K562 (cell line): ENCODE data around the gene KIAA1614. TPM values are rescaled to one million over a fixed set of nuclear protein-coding genes. Genes with fewer than 3 reads are reported as not detected.

Experiments
- ATAC-seq: fragments of 200-7000 bp; cut with Tn5 transposase; 3 replicates; pipeline ENCODE4 v1.9.1; 2020; ENCODE audit warnings: moderate library complexity
- BruUV-seq: library from RNA; stranded (reverse); fragments of 400-500 nt; replicated peaks from 2 replicates; lab custom pipeline; 2021; lab: Mats Ljungman, UMichigan
- CTCF ChIA-PET: fragments of 300-600 bp; formaldehyde crosslinking; extraction: SDS; loops from one replicate; lab custom pipeline; 2021; ENCODE audit warnings: low intra/inter-chr PET ratio; lab: Yijun Ruan, JAX
- POLR2A ChIA-PET: fragments of 300-600, 350-650 bp; sonication (Branson Sonifier 250); formaldehyde crosslinking; extraction: SDS; loops from one replicate; lab custom pipeline; 2021; ENCODE audit warnings: antibody characterized with exemption, inconsistent platforms; lab: Yijun Ruan, JAX
- DNase-seq, 4 experiments: peaks; one replicate each; pipeline versions ENCODE4 v3.0.0 to v3.0.0-alpha.2; 2011 to 2018; ENCODE audit warnings: low spot score in 3 of 4, mixed read lengths in 3 of 4; ENCODE audit errors: extremely low read depth in 1 of 4
- FAIRE-seq: peaks from 2 replicates; lab custom pipeline; 2011; peaks lifted over from hg19 to GRCh38; lab: Jason Lieb, UNC
- H2AFZ ChIP-seq: 2 replicates; pipeline ENCODE4 v1.6.0; 2011; ENCODE audit warnings: low read depth, low read length, control low read depth, inconsistent platforms
- H3K27ac ChIP-seq: fragments of 200-600 bp; 3 replicates; pipeline ENCODE4 v1.8.0; 2011; ENCODE audit warnings: low read depth, mild to moderate bottlenecking, control low read depth, inconsistent platforms, low read length, moderate library complexity, mixed read lengths; ENCODE audit errors: extremely low read depth
- H3K27me3 ChIP-seq, 2 experiments: fragments of 300-600 bp in 1 of 2; 2 replicates in 1 of 2; 3 replicates in 1 of 2; pipeline versions ENCODE4 v1.6.0 to v1.8.0; 2011; ENCODE audit warnings: inconsistent platforms in 2 of 2, low read length in 2 of 2, mild to moderate bottlenecking in 1 of 2, mixed read lengths in 1 of 2, moderate library complexity in 1 of 2; ENCODE audit not compliant: control insufficient read depth in 2 of 2, insufficient read depth in 2 of 2
- H3K36me3 ChIP-seq: fragments of 300-600 bp; 3 replicates; pipeline ENCODE4 v1.8.0; 2011; ENCODE audit warnings: mild to moderate bottlenecking, low read length, inconsistent platforms; ENCODE audit not compliant: control insufficient read depth, insufficient read depth
- H3K4me1 ChIP-seq, 2 experiments: fragments of 200-600 bp in 1 of 2; replicated peaks in 1 of 2; 2 replicates in 1 of 2; 3 replicates in 1 of 2; pipeline versions ENCODE4 v1.5.1 to v1.8.0; 2011; ENCODE audit warnings: inconsistent platforms in 2 of 2, low read length in 2 of 2, mild to moderate bottlenecking in 1 of 2, mixed read lengths in 1 of 2, moderate library complexity in 1 of 2; ENCODE audit not compliant: control insufficient read depth in 2 of 2, insufficient read depth in 2 of 2
- H3K4me2 ChIP-seq: 2 replicates; pipeline ENCODE4 v1.6.1; 2011; ENCODE audit warnings: low read length, control low read depth, inconsistent platforms, mixed read lengths; ENCODE audit not compliant: insufficient read depth
- H3K4me3 ChIP-seq: fragments of 200-600 bp; sonication (generic), shearing (Covaris generic); 2 replicates; pipeline ENCODE4 v1.5.1; 2016; ENCODE audit warnings: control low read depth, inconsistent platforms
- H3K79me2 ChIP-seq: fragments of 200-600 bp; 3 replicates; pipeline ENCODE4 v1.8.0; 2011; ENCODE audit warnings: low read length, inconsistent platforms; ENCODE audit not compliant: control insufficient read depth, insufficient read depth
- H3K9ac ChIP-seq, 2 experiments: 2 replicates each; pipeline versions ENCODE4 v1.6.0 to v1.6.1; 2011; ENCODE audit warnings: low read depth in 2 of 2, low read length in 2 of 2, control low read depth in 1 of 2, inconsistent platforms in 1 of 2, mild to moderate bottlenecking in 1 of 2, mixed read lengths in 1 of 2; ENCODE audit not compliant: insufficient read depth in 1 of 2
- H3K9me1 ChIP-seq: one replicate; pipeline ENCODE4 v1.6.0; 2011; ENCODE audit warnings: inconsistent platforms, mild to moderate bottlenecking, low read length, moderate library complexity; ENCODE audit not compliant: control insufficient read depth, insufficient read depth
- H3K9me3 ChIP-seq: replicated peaks from 2 replicates; pipeline ENCODE4 v1.5.1; 2011; ENCODE audit warnings: low read depth, low read length, inconsistent platforms; ENCODE audit not compliant: control insufficient read depth, insufficient read depth
- H4K20me1 ChIP-seq: replicated peaks from 2 replicates; pipeline ENCODE4 v1.6.1; 2011; ENCODE audit warnings: low read length, inconsistent platforms, mixed read lengths; ENCODE audit not compliant: control insufficient read depth, insufficient read depth
- MEF2D ChIP-seq: conservative IDR thresholded peaks from 2 replicates; pipeline ENCODE4 v1.6.1; 2016; ENCODE audit warnings: low read depth, missing genetic modification characterization, missing compliant biosample characterization
- NELFE ChIP-seq: IDR thresholded peaks from 2 replicates; pipeline ENCODE4 v1.6.1; 2011; ENCODE audit warnings: mild to moderate bottlenecking; ENCODE audit not compliant: insufficient read depth, insufficient read length
- PCBP2 ChIP-seq: fragments of 200-400 bp; formaldehyde crosslinking; IDR thresholded peaks from 2 replicates; pipeline ENCODE4 v1.6.1; 2018; ENCODE audit warnings: low read length, low read depth, mild to moderate bottlenecking, moderate library complexity; ENCODE audit not compliant: poor library complexity, severe bottlenecking
- PRPF4 ChIP-seq: fragments of 200-400 bp; formaldehyde crosslinking; IDR thresholded peaks from one replicate; pipeline ENCODE4 v1.6.1; 2017; ENCODE audit warnings: low read length, low read depth, mild to moderate bottlenecking; ENCODE audit not compliant: insufficient read depth, poor library complexity, severe bottlenecking
- RNF2 ChIP-seq: sonication (generic); IDR thresholded peaks from 2 replicates; pipeline ENCODE4 v1.6.1; 2016
- ZNF274 ChIP-seq: IDR thresholded peaks from 2 replicates; pipeline ENCODE4 v1.6.1; 2011; ENCODE audit warnings: low read depth, mild to moderate bottlenecking, low read length, moderate library complexity, borderline replicate concordance
- ZNF311 ChIP-seq: fragments of 250-450 bp; sonication (Bioruptor Pico); IDR thresholded peaks from 2 replicates; pipeline ENCODE4 v1.4.0; 2020; ENCODE audit warnings: mild to moderate bottlenecking, moderate library complexity
- WGBS: fragments of 100-300 bp; shearing (Covaris generic); methylation state at CpG from one replicate; pipeline ENCODE4 v1.1.6; 2016; ENCODE audit warnings: low coverage, mixed read lengths; ENCODE audit not compliant: insufficient coverage; ENCODE audit errors: missing lambda C conversion rate; 5-methylcytosine and 5-hydroxymethylcytosine counted together
- in situ Hi-C: fragments of 300-500 bp; cut with MboI; formaldehyde crosslinking; loops from 4 replicates; pipeline ENCODE4 v1.15.0; 2018; ENCODE audit warnings: inconsistent platforms, mixed read lengths
- intact Hi-C: fragments of 100-400 bp; cut with micrococcal nuclease; formaldehyde crosslinking; loops from 2 replicates; pipeline ENCODE4 v1.14.2; 2022
- polyA plus RNA-seq, 8 experiments: library from polyadenylated mRNA; depleted of rRNA in 4 of 8; stranded (reverse) in 5 of 8; unstranded in 3 of 8; fragments of >200 nt; fragmentation: Nextera tagmentation in 2 of 8; fragmentation: Illumina TruSeq in 1 of 8; extraction: Ambion mirVana in 2 of 8; extraction: Trizol in 1 of 8; gene quantifications; 2 replicates each; pipeline versions ENCODE4 v1.2.1 to v1.2.3, GENCODE V29; 2011 to 2014; ENCODE audit warnings: inconsistent platforms in 1 of 8, missing spikeins in 1 of 8
- total RNA-seq, 7 experiments: library from RNA; depleted of rRNA in 6 of 7; stranded (reverse); fragments of >200 nt in 6 of 7; fragmentation: Illumina TruSeq in 2 of 7; extraction: Trizol in 2 of 7; gene quantifications; 2 replicates each; pipeline versions ENCODE4 v1.2.1 to v1.2.3, GENCODE V29; 2011 to 2021; ENCODE audit warnings: low replicate concordance in 1 of 7
- TF ChIP-seq, protein P1 (sequence below): fragments of 200-800 bp; sonication (Bioruptor generic); IDR thresholded peaks from 2 replicates; pipeline ENCODE4 v1.6.1; 2016; ENCODE audit warnings: missing genetic modification characterization, missing compliant biosample characterization
- TF ChIP-seq, protein P2 (sequence below): fragments of 150-350 bp; IDR thresholded peaks from 2 replicates; pipeline ENCODE4 v1.6.1; 2014; ENCODE audit warnings: low read depth, mild to moderate bottlenecking, low read length, borderline replicate concordance
- TF ChIP-seq, protein P3 (sequence below): fragments of 250-450 bp; sonication (Bioruptor Pico); IDR thresholded peaks from 2 replicates; pipeline ENCODE4 v1.4.0; 2020; ENCODE audit warnings: mild to moderate bottlenecking, moderate library complexity, borderline replicate concordance

KIAA1614 gene
- total and polyA plus RNA-seq, 9 of the 15 experiments (the other 6 are each of a cell fraction or from before 2014, with no cell fraction given), result 0.01 to 1.1 (median 0.15) TPM; not detected in 1

DNA sequence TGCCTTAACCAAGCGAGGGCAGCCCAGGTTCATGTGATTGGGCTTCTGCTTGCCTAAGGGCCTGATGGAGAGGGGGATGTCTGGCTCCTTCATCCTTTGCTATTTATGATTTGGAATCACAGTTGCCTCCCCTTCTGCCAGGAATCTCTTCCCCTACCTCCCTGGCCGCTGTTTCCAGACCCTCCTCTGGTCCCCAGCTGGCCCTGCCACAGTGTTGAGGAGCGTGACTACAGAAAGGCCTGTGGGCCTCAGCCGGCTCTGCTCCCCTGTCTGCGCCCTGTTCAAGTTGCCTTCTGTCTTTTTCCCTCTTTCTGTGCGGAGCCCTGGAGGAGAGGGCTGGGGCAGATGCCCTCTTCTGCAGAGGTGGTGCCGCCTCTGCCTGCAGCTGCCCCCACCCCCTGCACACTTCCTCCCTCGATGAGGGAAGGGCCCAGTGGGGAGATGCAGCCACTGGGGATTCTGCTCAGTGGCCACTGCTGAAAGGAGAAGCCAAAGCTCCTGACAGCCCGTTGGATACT, 6.5 kb downstream of the KIAA1614 start:
- Histone ChIP-seq H3K4me1 (peaks cover 25 to 40% of the 10 kb centered on the region in 2 experiments; a peak in 4 of 5 replicates), H3K36me3 (no peaks in the 10 kb centered on the region), H2AFZ (no peak overlapping the region), H3K4me2 (no peak overlapping the region), H3K9me3 (no peaks in the 10 kb centered on the region), H3K79me2 (no peaks in the 10 kb centered on the region), H3K9me1 (no peaks in the 10 kb centered on the region), H3K9ac (no peak overlapping the region), H3K27ac (no peak overlapping the region), H4K20me1 (no peaks in the 10 kb centered on the region), H3K27me3 (no peaks in the 10 kb centered on the region; a peak in 1 of 5 replicates), H3K4me3 (no peak overlapping the region)
- ATAC-seq (no peak), DNase-seq (no peak), FAIRE-seq (no peak)
- intact Hi-C loops, result no loop called here
- ChIA-PET CTCF (no interaction called here), POLR2A (interaction anchor here (0.7 kb wide), 1 partner anchor 606 kb away, joined by 4 read pairs; no protein-coding TSS in a partner anchor)
- BruUV-seq, result no TSS peak
- in situ Hi-C loops, result no loop called here
- WGBS, result 46% methylated on average over 9 of the region's 9 CpGs
- TF ChIP-seq ZNF274 (no peak), MEF2D (tag) (no peak), NELFE (no peak), PCBP2 (no peak), ZNF311 (no peak), PRPF4 (no peak), RNF2 (no peak)
- TF ChIP-seq, protein P1, sequence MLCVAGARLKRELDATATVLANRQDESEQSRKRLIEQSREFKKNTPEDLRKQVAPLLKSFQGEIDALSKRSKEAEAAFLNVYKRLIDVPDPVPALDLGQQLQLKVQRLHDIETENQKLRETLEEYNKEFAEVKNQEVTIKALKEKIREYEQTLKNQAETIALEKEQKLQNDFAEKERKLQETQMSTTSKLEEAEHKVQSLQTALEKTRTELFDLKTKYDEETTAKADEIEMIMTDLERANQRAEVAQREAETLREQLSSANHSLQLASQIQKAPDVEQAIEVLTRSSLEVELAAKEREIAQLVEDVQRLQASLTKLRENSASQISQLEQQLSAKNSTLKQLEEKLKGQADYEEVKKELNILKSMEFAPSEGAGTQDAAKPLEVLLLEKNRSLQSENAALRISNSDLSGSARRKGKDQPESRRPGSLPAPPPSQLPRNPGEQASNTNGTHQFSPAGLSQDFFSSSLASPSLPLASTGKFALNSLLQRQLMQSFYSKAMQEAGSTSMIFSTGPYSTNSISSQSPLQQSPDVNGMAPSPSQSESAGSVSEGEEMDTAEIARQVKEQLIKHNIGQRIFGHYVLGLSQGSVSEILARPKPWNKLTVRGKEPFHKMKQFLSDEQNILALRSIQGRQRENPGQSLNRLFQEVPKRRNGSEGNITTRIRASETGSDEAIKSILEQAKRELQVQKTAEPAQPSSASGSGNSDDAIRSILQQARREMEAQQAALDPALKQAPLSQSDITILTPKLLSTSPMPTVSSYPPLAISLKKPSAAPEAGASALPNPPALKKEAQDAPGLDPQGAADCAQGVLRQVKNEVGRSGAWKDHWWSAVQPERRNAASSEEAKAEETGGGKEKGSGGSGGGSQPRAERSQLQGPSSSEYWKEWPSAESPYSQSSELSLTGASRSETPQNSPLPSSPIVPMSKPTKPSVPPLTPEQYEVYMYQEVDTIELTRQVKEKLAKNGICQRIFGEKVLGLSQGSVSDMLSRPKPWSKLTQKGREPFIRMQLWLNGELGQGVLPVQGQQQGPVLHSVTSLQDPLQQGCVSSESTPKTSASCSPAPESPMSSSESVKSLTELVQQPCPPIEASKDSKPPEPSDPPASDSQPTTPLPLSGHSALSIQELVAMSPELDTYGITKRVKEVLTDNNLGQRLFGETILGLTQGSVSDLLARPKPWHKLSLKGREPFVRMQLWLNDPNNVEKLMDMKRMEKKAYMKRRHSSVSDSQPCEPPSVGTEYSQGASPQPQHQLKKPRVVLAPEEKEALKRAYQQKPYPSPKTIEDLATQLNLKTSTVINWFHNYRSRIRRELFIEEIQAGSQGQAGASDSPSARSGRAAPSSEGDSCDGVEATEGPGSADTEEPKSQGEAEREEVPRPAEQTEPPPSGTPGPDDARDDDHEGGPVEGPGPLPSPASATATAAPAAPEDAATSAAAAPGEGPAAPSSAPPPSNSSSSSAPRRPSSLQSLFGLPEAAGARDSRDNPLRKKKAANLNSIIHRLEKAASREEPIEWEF, result no peak
- TF ChIP-seq, protein P2, sequence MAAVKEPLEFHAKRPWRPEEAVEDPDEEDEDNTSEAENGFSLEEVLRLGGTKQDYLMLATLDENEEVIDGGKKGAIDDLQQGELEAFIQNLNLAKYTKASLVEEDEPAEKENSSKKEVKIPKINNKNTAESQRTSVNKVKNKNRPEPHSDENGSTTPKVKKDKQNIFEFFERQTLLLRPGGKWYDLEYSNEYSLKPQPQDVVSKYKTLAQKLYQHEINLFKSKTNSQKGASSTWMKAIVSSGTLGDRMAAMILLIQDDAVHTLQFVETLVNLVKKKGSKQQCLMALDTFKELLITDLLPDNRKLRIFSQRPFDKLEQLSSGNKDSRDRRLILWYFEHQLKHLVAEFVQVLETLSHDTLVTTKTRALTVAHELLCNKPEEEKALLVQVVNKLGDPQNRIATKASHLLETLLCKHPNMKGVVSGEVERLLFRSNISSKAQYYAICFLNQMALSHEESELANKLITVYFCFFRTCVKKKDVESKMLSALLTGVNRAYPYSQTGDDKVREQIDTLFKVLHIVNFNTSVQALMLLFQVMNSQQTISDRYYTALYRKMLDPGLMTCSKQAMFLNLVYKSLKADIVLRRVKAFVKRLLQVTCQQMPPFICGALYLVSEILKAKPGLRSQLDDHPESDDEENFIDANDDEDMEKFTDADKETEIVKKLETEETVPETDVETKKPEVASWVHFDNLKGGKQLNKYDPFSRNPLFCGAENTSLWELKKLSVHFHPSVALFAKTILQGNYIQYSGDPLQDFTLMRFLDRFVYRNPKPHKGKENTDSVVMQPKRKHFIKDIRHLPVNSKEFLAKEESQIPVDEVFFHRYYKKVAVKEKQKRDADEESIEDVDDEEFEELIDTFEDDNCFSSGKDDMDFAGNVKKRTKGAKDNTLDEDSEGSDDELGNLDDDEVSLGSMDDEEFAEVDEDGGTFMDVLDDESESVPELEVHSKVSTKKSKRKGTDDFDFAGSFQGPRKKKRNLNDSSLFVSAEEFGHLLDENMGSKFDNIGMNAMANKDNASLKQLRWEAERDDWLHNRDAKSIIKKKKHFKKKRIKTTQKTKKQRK, result no peak
- TF ChIP-seq, protein P3, sequence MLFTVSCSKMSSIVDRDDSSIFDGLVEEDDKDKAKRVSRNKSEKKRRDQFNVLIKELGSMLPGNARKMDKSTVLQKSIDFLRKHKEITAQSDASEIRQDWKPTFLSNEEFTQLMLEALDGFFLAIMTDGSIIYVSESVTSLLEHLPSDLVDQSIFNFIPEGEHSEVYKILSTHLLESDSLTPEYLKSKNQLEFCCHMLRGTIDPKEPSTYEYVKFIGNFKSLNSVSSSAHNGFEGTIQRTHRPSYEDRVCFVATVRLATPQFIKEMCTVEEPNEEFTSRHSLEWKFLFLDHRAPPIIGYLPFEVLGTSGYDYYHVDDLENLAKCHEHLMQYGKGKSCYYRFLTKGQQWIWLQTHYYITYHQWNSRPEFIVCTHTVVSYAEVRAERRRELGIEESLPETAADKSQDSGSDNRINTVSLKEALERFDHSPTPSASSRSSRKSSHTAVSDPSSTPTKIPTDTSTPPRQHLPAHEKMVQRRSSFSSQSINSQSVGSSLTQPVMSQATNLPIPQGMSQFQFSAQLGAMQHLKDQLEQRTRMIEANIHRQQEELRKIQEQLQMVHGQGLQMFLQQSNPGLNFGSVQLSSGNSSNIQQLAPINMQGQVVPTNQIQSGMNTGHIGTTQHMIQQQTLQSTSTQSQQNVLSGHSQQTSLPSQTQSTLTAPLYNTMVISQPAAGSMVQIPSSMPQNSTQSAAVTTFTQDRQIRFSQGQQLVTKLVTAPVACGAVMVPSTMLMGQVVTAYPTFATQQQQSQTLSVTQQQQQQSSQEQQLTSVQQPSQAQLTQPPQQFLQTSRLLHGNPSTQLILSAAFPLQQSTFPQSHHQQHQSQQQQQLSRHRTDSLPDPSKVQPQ (CRISPR knock-in tag), result no peak
